ENCODE results near the gene COL25A1. TPM values are rescaled to one million over a fixed set of nuclear protein-coding genes. Genes with fewer than 3 reads are reported as not detected.

The COL25A1 gene
- total RNA-seq, 1 donor from 2014 or later = 5.6 TPM

GRCh38 chr4:108786351-108786750 is 516.1 kb downstream of the COL25A1 start:
- Histone ChIP-seq H3K4me1 (no peaks in the 10 kb centered on the region), H3K27me3 (no peaks in the 10 kb centered on the region), H3K4me3 (no peak overlapping the region), H3K9me3 (no peaks in the 10 kb centered on the region), H3K36me3 (no peaks in the 10 kb centered on the region), H3K27ac (no peak overlapping the region)
- DNase-seq (ENCODE audit: low spot score in 2 of 2) = no peak
- intact Hi-C loops (cut with DNase I) = no loop called here
- no peak for TF ChIP-seq CTCF (IDR thresholded peaks at IDR 0.05)

GRCh38 chr4:108783665-108784463 is 518.6 kb downstream of the COL25A1 start:
- no peak overlapping the region for H3K4me3 ChIP-seq
- no peaks in the 10 kb centered on the region for H3K27me3 ChIP-seq
- intact Hi-C loops (cut with DNase I) = no loop called here
- H3K27ac ChIP-seq = no peak overlapping the region
- no peaks in the 10 kb centered on the region for H3K36me3 ChIP-seq
- no peaks in the 10 kb centered on the region for H3K4me1 ChIP-seq
- no peak for TF ChIP-seq CTCF (IDR thresholded peaks at IDR 0.05)
- H3K9me3 ChIP-seq = no peaks in the 10 kb centered on the region
- no peak for DNase-seq (ENCODE audit: low spot score in 2 of 2)

- no peak overlapping the region for H3K27ac ChIP-seq
- no peak for TF ChIP-seq CTCF (IDR thresholded peaks at IDR 0.05)
- intact Hi-C loops (cut with DNase I) = no loop called here
- H3K36me3 ChIP-seq = no peaks in the 10 kb centered on the region
- H3K4me1 ChIP-seq = peaks cover 0 to 4% of the 10 kb centered on the region in 2 donors
- no peaks in the 10 kb centered on the region for H3K27me3 ChIP-seq
- DNase-seq (ENCODE audit: low spot score in 2 of 2) = no peak
- H3K4me3 ChIP-seq = no peak overlapping the region
- H3K9me3 ChIP-seq = no peaks in the 10 kb centered on the region
These were observed 522.5 kb downstream of the COL25A1 start for GRCh38 chr4:108779958-108780357.

- Histone ChIP-seq H3K27me3 (no peaks in the 10 kb centered on the region), H3K36me3 (no peaks in the 10 kb centered on the region), H3K27ac (no peak overlapping the region), H3K4me3 (no peak overlapping the region), H3K4me1 (peaks cover 0 to 4% of the 10 kb centered on the region in 2 donors), H3K9me3 (no peaks in the 10 kb centered on the region)
- intact Hi-C loops (cut with DNase I) = no loop called here
- DNase-seq (ENCODE audit: low spot score in 2 of 2) = no peak
- TF ChIP-seq CTCF (IDR thresholded peaks at IDR 0.05) = no peak
These were observed 525.1 kb downstream of the COL25A1 start for GRCh38 chr4:108777388-108777787.

GRCh38 chr4:108775921-108776320 is 526.5 kb downstream of the COL25A1 start:
- no peaks in the 10 kb centered on the region for H3K36me3 ChIP-seq
- H3K4me1 ChIP-seq = peaks cover 0 to 4% of the 10 kb centered on the region in 2 donors
- no peak overlapping the region for H3K27ac ChIP-seq
- H3K27me3 ChIP-seq = no peaks in the 10 kb centered on the region
- TF ChIP-seq CTCF (IDR thresholded peaks at IDR 0.05) = no peak
- no peaks in the 10 kb centered on the region for H3K9me3 ChIP-seq
- no peak for DNase-seq (ENCODE audit: low spot score in 2 of 2)
- intact Hi-C loops (cut with DNase I) = no loop called here
- H3K4me3 ChIP-seq = no peak overlapping the region

Data from ascending aorta (tissue), 2 donors.